ENCODE data around the gene RPS15A. TPM values are rescaled to one million over a fixed set of nuclear protein-coding genes. Genes with fewer than 3 reads are reported as not detected.
"Not testable (repeated sequence)": the region's sequence is repeated elsewhere in the genome, so short reads cannot be mapped to it uniquely, and the experiment has no call there.

RPS15A gene
- total RNA-seq, 2 experiments from 2014 or later = 2,060 to 2,087 TPM

DNA sequence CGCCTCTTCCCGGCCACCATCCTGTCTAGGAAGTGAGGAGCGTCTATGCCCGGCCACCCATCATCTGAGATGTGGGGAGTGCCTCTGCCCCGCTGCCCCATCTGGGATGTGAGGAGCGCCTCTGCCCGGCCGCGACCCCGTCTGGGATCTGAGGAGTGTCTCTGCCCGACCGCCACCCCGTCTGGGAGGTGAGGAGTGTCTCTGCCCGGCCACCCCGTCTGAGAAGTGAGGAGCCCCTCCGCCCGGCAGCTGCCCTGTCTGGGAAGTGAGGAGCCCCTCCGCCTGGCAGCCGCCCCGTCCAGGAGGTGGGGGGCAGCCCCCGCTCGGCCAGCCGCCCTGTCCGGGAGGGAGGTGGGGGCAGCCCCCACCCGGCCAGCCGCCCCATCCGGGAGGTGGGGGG lies 55.9 kb downstream of the RPS15A start:
- POLR2A ChIA-PET; H3K27me3 Mint-ChIP-seq; H3K9me3 Mint-ChIP-seq; H3K4me1 Mint-ChIP-seq (ENCODE audit: low read depth); H3K27ac Mint-ChIP-seq; intact Hi-C loops (cut with micrococcal nuclease); CTCF ChIA-PET; DNase-seq; H3K36me3 Mint-ChIP-seq; H3K4me3 Mint-ChIP-seq: not testable (repeated sequence)

Other genes starting within 250 kb of the RPS15A start
- gene NOMO2, start 228.2 kb downstream of the RPS15A start, total RNA-seq = 10 to 100 TPM; 84.8 to 95.5 TPM
- 100 to 1,000 TPM; 110 to 125 TPM for gene ARL6IP1, start 11.2 kb upstream of the RPS15A start, total RNA-seq
- gene SMG1, start 136.1 kb upstream of the RPS15A start, total RNA-seq = 10 to 100 TPM; 85.1 to 91.8 TPM
- not detected for gene TMC7, start 193.6 kb upstream of the RPS15A start, total RNA-seq